H1 (cell line): ENCODE data around the gene C1RL. TPM values are rescaled to one million over a fixed set of nuclear protein-coding genes. Genes with fewer than 3 reads are reported as not detected.

ENCODE experiments used
- CTCF ChIA-PET: fragments of 300-600 bp; sonication (Branson Sonifier 250); formaldehyde crosslinking; loops from one replicate; lab custom pipeline; 2021; ENCODE audit not compliant: partially characterized antibody; lab: Charles Lee
- POLR2A ChIA-PET: fragments of 300-600 bp; sonication (Branson Sonifier 250); formaldehyde crosslinking; loops from one replicate; lab custom pipeline; 2021; ENCODE audit warnings: inconsistent platforms; ENCODE audit not compliant: partially characterized antibody; lab: Charles Lee
- DNase-seq, 2 experiments: peaks; one replicate each; pipeline versions ENCODE4 v3.0.0 to v3.0.0-alpha.2; 2010 to 2022; ENCODE audit warnings: low spot score in 2 of 2, low read depth in 1 of 2, mixed read lengths in 1 of 2
- FAIRE-seq: peaks from 2 replicates; lab custom pipeline; 2011; peaks lifted over from hg19 to GRCh38; lab: Jason Lieb, UNC
- H2AFZ ChIP-seq: 2 replicates; pipeline ENCODE4 v1.8.1; 2012; ENCODE audit warnings: low read length, inconsistent platforms
- H2AK5ac ChIP-seq: 2 replicates; pipeline ENCODE4 v1.6.1; 2013; ENCODE audit warnings: low read depth, low read length
- H2BK120ac ChIP-seq: replicated peaks from 2 replicates; pipeline ENCODE3; 2013; ENCODE audit warnings: low read depth, low read length, inconsistent platforms
- H2BK12ac ChIP-seq: 2 replicates; pipeline ENCODE4 v1.6.1; 2013; ENCODE audit warnings: low read depth, low read length
- H2BK15ac ChIP-seq: 2 replicates; pipeline ENCODE4 v1.6.1; 2013; ENCODE audit warnings: low read length
- H2BK20ac ChIP-seq: 2 replicates; pipeline ENCODE4 v1.6.1; 2013; ENCODE audit warnings: low read length
- H2BK5ac ChIP-seq: 2 replicates; pipeline ENCODE4 v1.6.1; 2013; ENCODE audit warnings: low read depth, low read length
- H3K14ac ChIP-seq: 2 replicates; pipeline ENCODE4 v1.6.1; 2013; ENCODE audit warnings: inconsistent platforms; ENCODE audit not compliant: insufficient read length
- H3K18ac ChIP-seq: 2 replicates; pipeline ENCODE4 v1.6.1; 2013; ENCODE audit warnings: low read length; ENCODE audit errors: extremely low read depth
- H3K23ac ChIP-seq: 2 replicates; pipeline ENCODE4 v1.6.1; 2013; ENCODE audit warnings: inconsistent platforms; ENCODE audit not compliant: insufficient read length
- H3K23me2 ChIP-seq: 2 replicates; pipeline ENCODE4 v1.6.1; 2013; ENCODE audit warnings: low read depth, low read length
- H3K27ac ChIP-seq: 2 replicates; pipeline ENCODE4 v1.6.1; 2011; ENCODE audit warnings: low read depth, low read length, inconsistent platforms
- H3K27me3 ChIP-seq, 4 experiments: replicated peaks in 1 of 4; 1 replicate in 1 of 4; 2 replicates in 3 of 4; pipeline versions ENCODE4 v1.6.1 to v1.8.1; 2011 to 2013; ENCODE audit warnings: low read length in 3 of 4, mild to moderate bottlenecking in 3 of 4, inconsistent platforms in 2 of 4, mixed read lengths in 2 of 4, moderate library complexity in 1 of 4; ENCODE audit not compliant: control insufficient read depth in 3 of 4, insufficient read depth in 3 of 4; ENCODE audit errors: extremely low read depth in 1 of 4
- H3K36me3 ChIP-seq, 4 experiments: 2 replicates each; pipeline versions ENCODE4 v1.6.1 to v1.8.1; 2011 to 2013; ENCODE audit warnings: mild to moderate bottlenecking in 4 of 4, low read length in 3 of 4, moderate library complexity in 2 of 4, control low read depth in 1 of 4, inconsistent platforms in 1 of 4; ENCODE audit not compliant: insufficient read depth in 4 of 4, control insufficient read depth in 2 of 4
- H3K4ac ChIP-seq: replicated peaks from 2 replicates; pipeline ENCODE3; 2013; ENCODE audit warnings: low read length, low read depth, mixed read lengths, inconsistent platforms; ENCODE audit not compliant: insufficient read length
- H3K4me1 ChIP-seq, 4 experiments: replicated peaks in 1 of 4; 1 replicate in 1 of 4; 2 replicates in 3 of 4; pipeline versions ENCODE4 v1.6.1 to v1.8.1; 2011 to 2013; ENCODE audit warnings: low read length in 3 of 4, inconsistent platforms in 2 of 4, mixed read lengths in 1 of 4; ENCODE audit not compliant: insufficient read depth in 4 of 4, control insufficient read depth in 3 of 4
- H3K4me2 ChIP-seq, 2 experiments: 2 replicates each; pipeline versions ENCODE4 v1.6.1 to v1.8.1; 2011 to 2013; ENCODE audit warnings: low read depth in 2 of 2, low read length in 2 of 2, control low read depth in 1 of 2, inconsistent platforms in 1 of 2, mild to moderate bottlenecking in 1 of 2; ENCODE audit not compliant: insufficient read depth in 1 of 2
- H3K4me3 ChIP-seq, 4 experiments: fragments of 200-600, 300-600 bp in 1 of 4; sonication (generic), shearing (Covaris generic), sonication (Bioruptor Twin) in 1 of 4; 2 replicates each; pipeline versions ENCODE4 v1.5.1 to v1.8.1; 2011 to 2016; ENCODE audit warnings: low read length in 4 of 4, low read depth in 3 of 4, control low read depth in 2 of 4, inconsistent platforms in 2 of 4, mild to moderate bottlenecking in 2 of 4, mixed read lengths in 1 of 4, moderate library complexity in 1 of 4; ENCODE audit not compliant: insufficient read depth in 2 of 4; ENCODE audit errors: extremely low read depth in 1 of 4
- H3K56ac ChIP-seq: replicated peaks from 2 replicates; pipeline ENCODE3; 2013; ENCODE audit warnings: low read depth, mild to moderate bottlenecking, mixed read lengths, low read length, inconsistent platforms; ENCODE audit not compliant: insufficient read length
- H3K79me1 ChIP-seq: 2 replicates; pipeline ENCODE4 v1.6.1; 2013; ENCODE audit warnings: low read depth, low read length, control low read depth
- H3K79me2 ChIP-seq, 2 experiments: 2 replicates each; pipeline versions ENCODE4 v1.6.1 to v1.8.1; 2012 to 2013; ENCODE audit warnings: low read length in 2 of 2, mild to moderate bottlenecking in 2 of 2, inconsistent platforms in 1 of 2; ENCODE audit not compliant: insufficient read depth in 2 of 2, control insufficient read depth in 1 of 2
- H3K9ac ChIP-seq, 4 experiments: replicated peaks in 1 of 4; 1 replicate in 1 of 4; 2 replicates in 3 of 4; pipeline versions ENCODE4 v1.6.1 to v1.8.1; 2011 to 2013; ENCODE audit warnings: low read depth in 3 of 4, low read length in 3 of 4, control low read depth in 2 of 4, mild to moderate bottlenecking in 2 of 4, moderate library complexity in 2 of 4, inconsistent platforms in 1 of 4; ENCODE audit errors: extremely low read depth in 1 of 4
- H3K9me3 ChIP-seq, 2 experiments: 2 replicates each; pipeline versions ENCODE4 v1.6.1 to v1.8.1; 2012 to 2013; ENCODE audit warnings: mild to moderate bottlenecking in 2 of 2, moderate library complexity in 2 of 2, control low read depth in 1 of 2, inconsistent platforms in 1 of 2, low read depth in 1 of 2, low read length in 1 of 2, mixed read lengths in 1 of 2; ENCODE audit not compliant: insufficient read depth in 2 of 2
- H4K20me1 ChIP-seq, 2 experiments: replicated peaks in 1 of 2; 2 replicates each; pipeline versions ENCODE3 to v1.8.1; 2011 to 2013; ENCODE audit warnings: inconsistent platforms in 2 of 2, low read length in 2 of 2, mild to moderate bottlenecking in 1 of 2; ENCODE audit not compliant: insufficient read depth in 2 of 2, control insufficient read depth in 1 of 2
- H4K5ac ChIP-seq: 2 replicates; pipeline ENCODE4 v1.6.1; 2013; ENCODE audit warnings: low read length, low read depth, mixed read lengths, inconsistent platforms; ENCODE audit not compliant: insufficient read length
- H4K8ac ChIP-seq: 2 replicates; pipeline ENCODE4 v1.8.0; 2013; ENCODE audit warnings: mild to moderate bottlenecking, moderate library complexity, low read length, inconsistent platforms; ENCODE audit not compliant: insufficient read depth; ENCODE audit errors: extremely low read depth
- H4K91ac ChIP-seq: replicated peaks from 2 replicates; pipeline ENCODE3; 2013; ENCODE audit warnings: low read length, mixed read lengths, inconsistent platforms; ENCODE audit not compliant: insufficient read length
- ATF2 ChIP-seq: IDR thresholded peaks from 2 replicates; pipeline ENCODE4 v1.6.1; 2012; ENCODE audit warnings: low read length, inconsistent platforms
- ATF3 ChIP-seq: IDR thresholded peaks from 2 replicates; pipeline ENCODE4 v1.6.1; 2011; ENCODE audit warnings: low read depth, mild to moderate bottlenecking, low read length; ENCODE audit not compliant: insufficient read depth
- BRCA1 ChIP-seq: IDR thresholded peaks from 2 replicates; pipeline ENCODE4 v1.6.1; 2012; ENCODE audit warnings: low read depth, low read length, improper control_type of control experiment
- CBX8 ChIP-seq: fragments of 300-800, 300-1000 bp; sonication (generic); IDR thresholded peaks from 2 replicates; pipeline ENCODE4 v1.7.1; 2016; ENCODE audit warnings: low read depth, low read length, borderline replicate concordance
- CTBP2 ChIP-seq: IDR thresholded peaks from 2 replicates; pipeline ENCODE4 v1.7.0; 2011; ENCODE audit warnings: borderline replicate concordance, mild to moderate bottlenecking, moderate library complexity, mixed read lengths, low read length; ENCODE audit not compliant: insufficient read depth, insufficient read length
- KDM4A ChIP-seq: IDR thresholded peaks from one replicate; pipeline ENCODE4 v1.7.1; 2012; ENCODE audit warnings: low read depth, mild to moderate bottlenecking, moderate library complexity, low read length, inconsistent platforms; ENCODE audit not compliant: severe bottlenecking
- NANOG ChIP-seq: IDR thresholded peaks from 2 replicates; pipeline ENCODE4 v1.6.1; 2011; ENCODE audit warnings: low read length, low read depth, mild to moderate bottlenecking, inconsistent platforms; ENCODE audit not compliant: insufficient read depth, poor library complexity, severe bottlenecking
- PHF8 ChIP-seq: fragments of 200-600 bp; sonication (generic); conservative IDR thresholded peaks from 2 replicates; pipeline ENCODE4 v1.7.1; 2012; ENCODE audit warnings: low read depth, mild to moderate bottlenecking, inconsistent platforms, low read length, moderate library complexity
- POLR2A ChIP-seq, 2 experiments: IDR thresholded peaks; 1 replicate in 1 of 2; 2 replicates in 1 of 2; pipeline ENCODE4 v1.6.1; 2011; ENCODE audit warnings: low read depth in 2 of 2, low read length in 2 of 2, mild to moderate bottlenecking in 2 of 2; ENCODE audit errors: control extremely low read depth in 1 of 2
- SUZ12 ChIP-seq: fragments of 200-600 bp; sonication (generic); IDR thresholded peaks from 2 replicates; pipeline ENCODE4 v1.6.1; 2012; ENCODE audit warnings: mild to moderate bottlenecking, inconsistent platforms, low read length, moderate library complexity, mixed read lengths
- ZNF274 ChIP-seq: IDR thresholded peaks from 2 replicates; pipeline ENCODE4 v1.7.0; 2012; ENCODE audit warnings: low read length, borderline replicate concordance; ENCODE audit errors: extremely low read depth
- WGBS, 2 experiments: shearing (Covaris generic) in 1 of 2; methylation state at CpG; one replicate each; pipeline versions ENCODE4 v1.1.6 to v1.1.7; 2013 to 2015; ENCODE audit warnings: low lambda C conversion rate in 2 of 2, mixed read lengths in 2 of 2, inconsistent platforms in 1 of 2, low coverage in 1 of 2, missing lambda C conversion rate in 1 of 2; ENCODE audit not compliant: insufficient replicate concordance in 2 of 2, insufficient coverage in 1 of 2, insufficient read length in 1 of 2; ENCODE audit errors: extremely low coverage in 1 of 2, missing lambda C conversion rate in 1 of 2; 5-methylcytosine and 5-hydroxymethylcytosine counted together
- polyA plus RNA-seq, 7 experiments: library from polyadenylated mRNA; depleted of rRNA in 3 of 7; stranded (reverse) in 5 of 7; unstranded in 2 of 7; fragments of >200 nt in 5 of 7; fragments of 200-250 nt in 2 of 7; gene quantifications; 1 replicate in 5 of 7; 2 replicates in 1 of 7; 4 replicates in 1 of 7; pipeline versions ENCODE4 v1.2.1 to v1.2.3, GENCODE V29; 2011 to 2013; ENCODE audit warnings: missing spikeins in 2 of 7, mixed read lengths in 2 of 7
- total RNA-seq: library from RNA; stranded (reverse); fragmentation: NEBNext Ultra II Directional; extraction: Animal tissue kit (Norgen Biotek cat#: 25700); gene quantifications from 2 replicates; pipeline ENCODE4 v1.2.1, GENCODE V29; 2021

The C1RL gene
- total and polyA plus RNA-seq, 2 of the 8 experiments (the other 6 are each of a cell fraction or from before 2014, with no cell fraction given), result 11.4 to 15.5 TPM

- Histone ChIP-seq H2BK15ac (no peak overlapping the region), H4K8ac (no peak overlapping the region), H2BK12ac (no peak overlapping the region), H2BK120ac (no peak overlapping the region), H3K79me2 (no peaks in the 10 kb centered on the region), H2BK20ac (no peak overlapping the region), H4K5ac (no peak overlapping the region), H3K9me3 (no peaks in the 10 kb centered on the region), H3K36me3 (no peaks in the 10 kb centered on the region), H3K79me1 (no peaks in the 10 kb centered on the region), H2BK5ac (no peak overlapping the region), H3K27me3 (no peaks in the 10 kb centered on the region), H2AK5ac (no peak overlapping the region), H3K23ac (no peak overlapping the region), H3K14ac (no peak overlapping the region), H4K20me1 (no peaks in the 10 kb centered on the region), H3K56ac (no peak overlapping the region), H3K4ac (no peak overlapping the region), H3K23me2 (no peaks in the 10 kb centered on the region), H4K91ac (no peak overlapping the region), H3K18ac (no peak overlapping the region), H3K27ac (no peak overlapping the region), H3K4me2 (no peak overlapping the region), H3K4me1 (no peaks in the 10 kb centered on the region), H3K4me3 (no peak overlapping the region), H2AFZ (no peak overlapping the region), H3K9ac (no peak overlapping the region)
- ChIA-PET CTCF (interaction anchor here (0.6 kb wide), 1 partner anchor 12 kb away, joined by 3 read pairs; no protein-coding TSS in a partner anchor), POLR2A (no interaction called here)
- DNase-seq, result no peak
- 93% methylated on average over 9 of the region's 9 CpGs; no CpG with 5 or more reads in 1 of the 2 experiments for WGBS, 2 experiments
- no peak for FAIRE-seq
- TF ChIP-seq CTBP2 (no peak), BRCA1 (no peak), ATF3 (no peak), POLR2A (IDR thresholded peaks at IDR 0.05; ENCODE audit: control extremely low read depth in 1 of 2, low read depth in 2 of 2, low read length in 2 of 2) (no peak), SUZ12 (no peak), NANOG (no peak), ZNF274 (no peak), CBX8 (no peak), PHF8 (no peak), KDM4A (no peak), ATF2 (no peak)
Observed at GRCh38 chr12:7045913-7046312, 63.1 kb downstream of the C1RL start.
